Heart left ventricle (tissue), 13 donors: ENCODE measurements around the gene PNMT.

Experiments used
- CTCF ChIP-seq, 12 donors: fragments of 200-600 bp; sonication (generic) in 4 of 12; IDR thresholded peaks; one replicate each; pipeline versions ENCODE4 v1.5.0 to v1.8.0; 2018 to 2022; ENCODE audit warnings: antibody characterized with exemption in 12 of 12, mild to moderate bottlenecking in 5 of 12
- POLR2A ChIP-seq, 2 donors: fragments of 450-650 bp; IDR thresholded peaks; one replicate each; pipeline ENCODE4 v1.6.1; 2017; ENCODE audit warnings: antibody characterized with exemption in 2 of 2, mild to moderate bottlenecking in 2 of 2, moderate library complexity in 2 of 2
- donor health status: ischemic (EF 13 %, LVEDD 7.1; RV severe dilation, severe dysfunction).
- donor health status: DM: no; HTN: yes; CAD: no.
- donor health status: DM: no; HTN: no; CAD: no.
- donor health status: ischemic (EF 25% LVEDD 6.9; RV normal size, moderate dysfunction).
- donor health status: ischemic (EF 25% LVEDD 5.7; RV mildly dilated, moderate dysfunction).
- donor health status: ischemic (EF 35%, LVEDD 5.7; RV mildly dilated, moderate dysfunction).
- donor health status: nonischemic (EF 11% LVEDD 7.7; RV severe dilation, severe dysfunction).
- donor health status: DM: yes; HTN: yes; CAD: no.
- donor health status: PGD.
- donor health status: ischemic (EF 29% LVEDD 5.4; RV normal size, mild dysfunction).
- donor health status: nonischemic (EF 23%, LVEDD 6.1; RV moderate dilation, normal function).

GRCh38 chr17:39675390-39676082 lies 7.3 kb downstream of the PNMT start:
- TF ChIP-seq POLR2A (IDR thresholded peaks at IDR 0.05) (no peak), CTCF (IDR thresholded peaks at IDR 0.05) (no peak)
